ENCODE measurements around the gene LRRC10B.
A peak's percentile ranks its signal among the peaks of the same experiment; 100 is the strongest.

Gene LRRC10B

GRCh38 chr11:61509043-61510029 lies 787 bp downstream of the LRRC10B start:
- peaks cover 0 to 4% of the 10 kb centered on the region in 2 donors for H3K36me3 Mint-ChIP-seq
- H3K4me3 Mint-ChIP-seq = peak overlapping the region; percentile 55 to 70
- peaks cover 72 to 81% of the 10 kb centered on the region in 2 donors for H3K27me3 Mint-ChIP-seq

GRCh38 chr11:61510166-61510919 lies 1.8 kb downstream of the LRRC10B start:
- H3K4me3 Mint-ChIP-seq = no peak overlapping the region
- ATAC-seq (replicated peaks) (no peak), DNase-seq (no peak)
- no peak overlapping the region for H3K27ac Mint-ChIP-seq
- H3K36me3 Mint-ChIP-seq = peaks cover 0 to 4% of the 10 kb centered on the region in 2 donors
- H3K9me3 Mint-ChIP-seq = no peaks in the 10 kb centered on the region
- peaks cover 68 to 77% of the 10 kb centered on the region in 2 donors for H3K27me3 Mint-ChIP-seq
- peaks cover 10 to 17% of the 10 kb centered on the region in 2 donors for H3K4me1 Mint-ChIP-seq

More at GRCh38 chr11:61509043-61510029, 787 bp downstream of the LRRC10B start:
- H3K4me1 Mint-ChIP-seq = peaks cover 10 to 17% of the 10 kb centered on the region in 2 donors
- H3K9me3 Mint-ChIP-seq = no peaks in the 10 kb centered on the region
- DNase-seq (peak; percentile 64), ATAC-seq (replicated peaks) (peak; percentile 87 to 89)
- no peak overlapping the region for H3K27ac Mint-ChIP-seq

GRCh38 chr11:61510974-61511373 lies 2.4 kb downstream of the LRRC10B start:
- DNase-seq (no peak), ATAC-seq (replicated peaks) (no peak)
- H3K4me3 Mint-ChIP-seq = no peak overlapping the region
- H3K27me3 Mint-ChIP-seq = peaks cover 64 to 77% of the 10 kb centered on the region in 2 donors
- H3K4me1 Mint-ChIP-seq = peaks cover 10 to 18% of the 10 kb centered on the region in 2 donors
- H3K36me3 Mint-ChIP-seq = peaks cover 0 to 4% of the 10 kb centered on the region in 2 donors
- H3K9me3 Mint-ChIP-seq = no peaks in the 10 kb centered on the region
- H3K27ac Mint-ChIP-seq = no peak overlapping the region

- Mint-ChIP-seq H3K27me3 (peaks cover 64 to 77% of the 10 kb centered on the region in 2 donors), H3K4me3 (no peak overlapping the region), H3K27ac (no peak overlapping the region), H3K4me1 (peaks cover 10 to 22% of the 10 kb centered on the region in 2 donors), H3K36me3 (peaks cover 0 to 4% of the 10 kb centered on the region in 2 donors), H3K9me3 (no peaks in the 10 kb centered on the region)
- DNase-seq (no peak), ATAC-seq (replicated peaks) (no peak)
These were observed 2.8 kb downstream of the LRRC10B start for GRCh38 chr11:61511383-61511782.

- Mint-ChIP-seq H3K27me3 (peaks cover 67 to 78% of the 10 kb centered on the region in 2 donors), H3K36me3 (peaks cover 0 to 4% of the 10 kb centered on the region in 2 donors), H3K4me1 (peaks cover 16 to 31% of the 10 kb centered on the region in 2 donors), H3K4me3 (no peak overlapping the region), H3K9me3 (no peaks in the 10 kb centered on the region), H3K27ac (no peak overlapping the region)
- ATAC-seq (replicated peaks) (no peak), DNase-seq (no peak)
These were observed 3.9 kb downstream of the LRRC10B start for GRCh38 chr11:61512435-61512834.

GRCh38 chr11:61513143-61513765 lies 4.7 kb downstream of the LRRC10B start:
- ATAC-seq (replicated peaks) (no peak), DNase-seq (no peak)
- H3K27ac Mint-ChIP-seq = no peak overlapping the region
- peaks cover 9 to 25% of the 10 kb centered on the region in 2 donors for H3K4me1 Mint-ChIP-seq
- no peaks in the 10 kb centered on the region for H3K9me3 Mint-ChIP-seq
- H3K4me3 Mint-ChIP-seq = no peak overlapping the region
- no peaks in the 10 kb centered on the region for H3K36me3 Mint-ChIP-seq
- H3K27me3 Mint-ChIP-seq = peaks cover 64 to 76% of the 10 kb centered on the region in 2 donors

GRCh38 chr11:61514050-61514917 lies 5.7 kb downstream of the LRRC10B start:
- H3K27me3 Mint-ChIP-seq = peaks cover 71 to 85% of the 10 kb centered on the region in 2 donors
- peaks cover 8 to 22% of the 10 kb centered on the region in 2 donors for H3K4me1 Mint-ChIP-seq
- H3K27ac Mint-ChIP-seq = no peak overlapping the region
- H3K36me3 Mint-ChIP-seq = no peaks in the 10 kb centered on the region
- ATAC-seq (replicated peaks) (no peak), DNase-seq (no peak)
- H3K9me3 Mint-ChIP-seq = no peaks in the 10 kb centered on the region
- no peak overlapping the region for H3K4me3 Mint-ChIP-seq

- no peak overlapping the region for H3K27ac Mint-ChIP-seq
- DNase-seq = no peak
- no peaks in the 10 kb centered on the region for H3K36me3 Mint-ChIP-seq
- H3K27me3 Mint-ChIP-seq = peaks cover 64 to 79% of the 10 kb centered on the region in 2 donors
- H3K4me3 Mint-ChIP-seq = no peak overlapping the region
- H3K4me1 Mint-ChIP-seq = peaks cover 7 to 14% of the 10 kb centered on the region in 2 donors
- no peak for ATAC-seq (replicated peaks)
- no peaks in the 10 kb centered on the region for H3K9me3 Mint-ChIP-seq
These were observed 7.1 kb downstream of the LRRC10B start for GRCh38 chr11:61515686-61516085.

- DNase-seq (no peak), ATAC-seq (replicated peaks) (no peak)
- H3K9me3 Mint-ChIP-seq = no peaks in the 10 kb centered on the region
- peaks cover 59 to 74% of the 10 kb centered on the region in 2 donors for H3K27me3 Mint-ChIP-seq
- no peak overlapping the region for H3K27ac Mint-ChIP-seq
- no peaks in the 10 kb centered on the region for H3K36me3 Mint-ChIP-seq
- peaks cover 7 to 14% of the 10 kb centered on the region in 2 donors for H3K4me1 Mint-ChIP-seq
- H3K4me3 Mint-ChIP-seq = peak overlapping the region in 1 of 2 donors; percentile 26
These were observed 7.6 kb downstream of the LRRC10B start for GRCh38 chr11:61516191-61516590.

GRCh38 chr11:61516675-61517572 lies 8.4 kb downstream of the LRRC10B start:
- H3K27ac Mint-ChIP-seq = no peak overlapping the region
- H3K9me3 Mint-ChIP-seq = no peaks in the 10 kb centered on the region
- no peaks in the 10 kb centered on the region for H3K36me3 Mint-ChIP-seq
- peaks cover 7 to 14% of the 10 kb centered on the region in 2 donors for H3K4me1 Mint-ChIP-seq
- peak; percentile 37 for DNase-seq
- H3K27me3 Mint-ChIP-seq = peaks cover 54 to 71% of the 10 kb centered on the region in 2 donors
- peak overlapping the region in 1 of 2 donors; percentile 26 for H3K4me3 Mint-ChIP-seq
- ATAC-seq (replicated peaks) = peak; percentile 65 to 77

- peaks cover 7 to 14% of the 10 kb centered on the region in 2 donors for H3K4me1 Mint-ChIP-seq
- H3K36me3 Mint-ChIP-seq = no peaks in the 10 kb centered on the region
- ATAC-seq (replicated peaks) (no peak), DNase-seq (no peak)
- peaks cover 44 to 61% of the 10 kb centered on the region in 2 donors for H3K27me3 Mint-ChIP-seq
- H3K4me3 Mint-ChIP-seq = no peak overlapping the region
- no peak overlapping the region for H3K27ac Mint-ChIP-seq
- H3K9me3 Mint-ChIP-seq = no peaks in the 10 kb centered on the region
These were observed 9.7 kb downstream of the LRRC10B start for GRCh38 chr11:61518032-61518795.

- Mint-ChIP-seq H3K4me3 (no peak overlapping the region), H3K4me1 (no peaks in the 10 kb centered on the region), H3K36me3 (no peaks in the 10 kb centered on the region), H3K27me3 (peaks cover 45 to 54% of the 10 kb centered on the region in 2 donors), H3K9me3 (no peaks in the 10 kb centered on the region), H3K27ac (no peak overlapping the region)
- no peak for DNase-seq
- no peak for ATAC-seq (replicated peaks)
These were observed 14.3 kb downstream of the LRRC10B start for GRCh38 chr11:61522881-61523280.
